Glutamatergic neuron (in vitro differentiated cells): ENCODE measurements around the gene COPS3. TPM values are rescaled to one million over a fixed set of nuclear protein-coding genes. Genes with fewer than 3 reads are reported as not detected.
A peak's percentile ranks its signal among the peaks of the same experiment; 100 is the strongest.

Experiments
- DNase-seq: peaks from one replicate; pipeline ENCODE4 v3.0.0; 2022
- H3K27ac Mint-ChIP-seq: one replicate; pipeline ENCODE4 v1.8.0; 2020; ENCODE audit warnings: mild to moderate bottlenecking, mixed read lengths, inconsistent platforms; ENCODE audit not compliant: unreplicated experiment
- H3K27me3 Mint-ChIP-seq: one replicate; pipeline ENCODE4 v1.8.0; 2020; ENCODE audit warnings: mild to moderate bottlenecking, moderate library complexity, mixed read lengths, inconsistent platforms; ENCODE audit not compliant: unreplicated experiment
- H3K36me3 Mint-ChIP-seq: one replicate; pipeline ENCODE4 v1.8.0; 2020; ENCODE audit warnings: mild to moderate bottlenecking, mixed read lengths, inconsistent platforms; ENCODE audit not compliant: unreplicated experiment
- H3K4me1 Mint-ChIP-seq: one replicate; pipeline ENCODE4 v1.8.0; 2020; ENCODE audit warnings: mild to moderate bottlenecking, low read depth, mixed read lengths, inconsistent platforms; ENCODE audit not compliant: unreplicated experiment
- H3K4me3 Mint-ChIP-seq: one replicate; pipeline ENCODE4 v1.8.0; 2020; ENCODE audit warnings: mild to moderate bottlenecking, mixed read lengths, inconsistent platforms; ENCODE audit not compliant: unreplicated experiment
- H3K9me3 Mint-ChIP-seq: one replicate; pipeline ENCODE4 v1.8.0; 2020; ENCODE audit warnings: mild to moderate bottlenecking, moderate library complexity, mixed read lengths, inconsistent platforms; ENCODE audit not compliant: unreplicated experiment
- total RNA-seq: library from RNA; stranded (reverse); fragmentation: NEBNext Ultra II Directional; extraction: Animal tissue kit (Norgen Biotek cat#: 25700); gene quantifications from one replicate; pipeline ENCODE4 v1.2.1, GENCODE V29; 2021; ENCODE audit not compliant: unreplicated experiment
- TF ChIP-seq, protein P1 (sequence below): fragments of 200-600 bp; sonication (generic); IDR thresholded peaks from one replicate; pipeline ENCODE4 v1.5.0; 2021; ENCODE audit not compliant: partially characterized antibody, unreplicated experiment

COPS3 gene
- total RNA-seq, 1 donor from 2014 or later, result 71.7 TPM

DNA sequence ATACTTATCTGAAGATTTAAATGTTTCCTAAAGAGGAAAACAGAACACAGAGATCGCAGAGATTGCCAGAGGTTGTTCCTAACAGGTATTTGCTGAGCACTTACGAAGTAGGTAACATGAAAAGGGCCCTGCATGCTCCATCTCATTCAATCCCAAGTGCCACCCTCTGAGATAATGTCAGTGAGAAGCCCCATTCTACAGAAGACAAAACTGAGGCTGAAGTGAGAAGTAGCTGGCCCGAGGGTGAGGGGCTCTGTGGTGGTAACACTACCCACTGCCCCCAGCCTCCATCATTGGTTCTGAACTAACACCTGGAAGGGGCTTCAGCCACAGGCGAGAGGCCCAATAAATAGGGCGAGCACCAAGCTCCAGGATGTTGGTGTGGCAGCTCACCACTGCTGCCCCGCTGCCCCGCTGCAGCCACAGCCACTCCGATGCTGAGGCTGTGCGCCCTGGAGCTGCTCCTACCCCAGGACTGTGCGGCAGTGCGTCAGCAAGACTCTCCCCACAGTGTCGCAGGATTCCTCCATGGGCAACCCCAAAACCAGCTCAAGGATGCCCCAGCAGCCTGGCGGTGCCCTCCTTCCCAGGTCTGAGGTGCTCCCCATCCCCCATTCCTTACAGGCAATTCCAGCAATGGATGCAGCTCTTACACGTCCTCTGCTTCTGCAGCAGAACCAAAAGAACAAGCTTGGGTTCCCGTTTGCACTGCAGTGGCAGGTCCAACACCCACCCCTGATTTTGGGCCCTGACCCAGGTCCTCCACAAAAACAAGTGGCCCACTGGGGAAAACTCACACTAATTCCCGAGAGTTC, 54.4 kb downstream of the COPS3 start:
- no peak for DNase-seq
- TF ChIP-seq, protein P1, sequence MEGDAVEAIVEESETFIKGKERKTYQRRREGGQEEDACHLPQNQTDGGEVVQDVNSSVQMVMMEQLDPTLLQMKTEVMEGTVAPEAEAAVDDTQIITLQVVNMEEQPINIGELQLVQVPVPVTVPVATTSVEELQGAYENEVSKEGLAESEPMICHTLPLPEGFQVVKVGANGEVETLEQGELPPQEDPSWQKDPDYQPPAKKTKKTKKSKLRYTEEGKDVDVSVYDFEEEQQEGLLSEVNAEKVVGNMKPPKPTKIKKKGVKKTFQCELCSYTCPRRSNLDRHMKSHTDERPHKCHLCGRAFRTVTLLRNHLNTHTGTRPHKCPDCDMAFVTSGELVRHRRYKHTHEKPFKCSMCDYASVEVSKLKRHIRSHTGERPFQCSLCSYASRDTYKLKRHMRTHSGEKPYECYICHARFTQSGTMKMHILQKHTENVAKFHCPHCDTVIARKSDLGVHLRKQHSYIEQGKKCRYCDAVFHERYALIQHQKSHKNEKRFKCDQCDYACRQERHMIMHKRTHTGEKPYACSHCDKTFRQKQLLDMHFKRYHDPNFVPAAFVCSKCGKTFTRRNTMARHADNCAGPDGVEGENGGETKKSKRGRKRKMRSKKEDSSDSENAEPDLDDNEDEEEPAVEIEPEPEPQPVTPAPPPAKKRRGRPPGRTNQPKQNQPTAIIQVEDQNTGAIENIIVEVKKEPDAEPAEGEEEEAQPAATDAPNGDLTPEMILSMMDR, result no peak
- Mint-ChIP-seq H3K27ac (no peak overlapping the region), H3K4me1 (peaks cover 30% of the 10 kb centered on the region), H3K36me3 (peaks cover 16% of the 10 kb centered on the region), H3K9me3 (peaks cover 12% of the 10 kb centered on the region), H3K27me3 (peaks cover 17% of the 10 kb centered on the region), H3K4me3 (no peak overlapping the region)

DNA sequence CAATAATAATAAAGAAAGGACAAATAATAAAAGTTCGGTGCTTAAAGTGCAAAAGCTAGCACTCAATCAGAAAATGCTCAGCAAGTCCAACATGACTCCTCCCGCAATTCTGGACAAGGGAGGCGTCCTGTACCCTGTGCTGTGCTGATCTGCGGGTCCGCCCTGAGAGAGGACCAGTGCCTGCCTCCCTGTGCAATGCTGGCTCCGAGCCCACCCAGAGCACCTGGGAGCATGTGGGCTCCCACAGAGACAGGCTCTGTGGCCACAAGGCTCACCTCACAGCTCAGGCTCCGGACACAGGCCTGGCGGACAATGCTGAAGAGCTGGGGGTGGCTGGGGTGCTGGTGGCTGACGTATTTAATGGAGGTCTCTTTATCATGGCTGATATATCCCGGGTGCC, 55.1 kb downstream of the COPS3 start:
- Mint-ChIP-seq H3K27me3 (peaks cover 20% of the 10 kb centered on the region), H3K36me3 (peaks cover 19% of the 10 kb centered on the region)

DNA sequence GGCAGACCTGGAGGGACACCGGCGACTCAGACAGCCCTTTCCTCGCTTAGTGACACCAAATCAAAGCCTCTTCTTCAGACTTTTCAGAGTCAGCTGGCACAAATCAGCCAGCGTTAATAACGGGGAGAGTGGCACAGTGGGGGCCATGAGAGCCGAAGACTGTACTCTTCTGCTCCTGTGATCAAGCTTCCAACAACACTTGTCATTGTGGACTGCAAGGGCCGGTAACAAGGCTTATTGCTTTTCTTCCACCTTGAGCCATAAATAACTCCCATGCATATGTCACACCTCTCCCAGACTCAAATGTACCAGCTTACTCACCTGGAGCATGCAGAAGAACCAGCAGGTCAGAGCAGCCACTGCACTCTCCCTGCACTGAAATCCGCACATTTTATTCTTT, 56.9 kb downstream of the COPS3 start:
- TF ChIP-seq, protein P1, result no peak
- Mint-ChIP-seq H3K9me3 (peaks cover 12% of the 10 kb centered on the region), H3K27ac (peak overlapping the region; percentile 99), H3K4me3 (peak overlapping the region; percentile 30), H3K27me3 (peaks cover 23% of the 10 kb centered on the region), H3K4me1 (peaks cover 39% of the 10 kb centered on the region), H3K36me3 (peaks cover 15% of the 10 kb centered on the region)
- no peak for DNase-seq

More for the DNA sequence above, 55.1 kb downstream of the COPS3 start:
- Mint-ChIP-seq H3K9me3 (peaks cover 15% of the 10 kb centered on the region), H3K27ac (no peak overlapping the region), H3K4me3 (no peak overlapping the region), H3K4me1 (peaks cover 35% of the 10 kb centered on the region)
- DNase-seq, result no peak
- TF ChIP-seq, protein P1, result no peak

DNA sequence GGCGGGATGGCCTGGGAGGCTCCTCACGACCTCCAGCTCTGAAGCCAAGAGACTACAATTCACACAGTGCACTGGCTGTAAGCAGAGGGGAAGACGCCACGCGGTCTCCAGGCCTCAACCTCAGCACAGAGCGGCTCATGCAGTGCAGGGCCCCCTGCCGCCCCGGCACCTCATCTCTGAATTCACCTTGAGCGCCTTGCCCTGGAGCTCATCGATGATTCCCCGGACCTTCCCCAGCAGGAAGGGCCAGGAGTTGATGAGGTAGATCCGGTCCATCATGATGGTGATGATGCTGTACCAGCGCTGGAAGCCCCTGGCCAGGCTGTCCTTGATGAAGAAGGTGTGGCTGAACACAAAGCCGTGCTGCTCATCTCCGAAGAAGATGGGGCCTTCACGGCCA, 57.3 kb downstream of the COPS3 start:
- Mint-ChIP-seq H3K9me3 (peaks cover 12% of the 10 kb centered on the region), H3K27ac (peak overlapping the region; percentile 99), H3K36me3 (peaks cover 14% of the 10 kb centered on the region)

More for the DNA sequence above, 57.3 kb downstream of the COPS3 start:
- Mint-ChIP-seq H3K27me3 (peaks cover 21% of the 10 kb centered on the region), H3K4me3 (no peak overlapping the region), H3K4me1 (peaks cover 35% of the 10 kb centered on the region)
- TF ChIP-seq, protein P1, result no peak
- DNase-seq, result no peak
